NCI-H1694 treated with DMSO at 0.1 percent for 48 hours (cell line): Measurements from ENCODE around the gene SRMS.

ENCODE experiments used
- DNase-seq: peaks from one replicate; lab custom pipeline; 2025; lab: John Stamatoyannopoulos, UW

The SRMS gene

GRCh38 chr20:63553251-63553932 lies 5.8 kb upstream of the SRMS start:
- no peak for DNase-seq

GRCh38 chr20:63552481-63553249 lies 5.1 kb upstream of the SRMS start:
- DNase-seq = no peak

GRCh38 chr20:63551068-63551467 lies 3.5 kb upstream of the SRMS start:
- DNase-seq = no peak

GRCh38 chr20:63549679-63550282 lies 2.2 kb upstream of the SRMS start:
- DNase-seq = no peak

- no peak for DNase-seq
These were observed 1.5 kb upstream of the SRMS start for GRCh38 chr20:63549019-63549418.

- no peak for DNase-seq
These were observed 993 bp upstream of the SRMS start for GRCh38 chr20:63548542-63548941.

- no peak for DNase-seq
These were observed 409 bp downstream of the SRMS start for GRCh38 chr20:63546956-63547724.

- DNase-seq = no peak
These were observed 1.1 kb downstream of the SRMS start for GRCh38 chr20:63546256-63546955.

GRCh38 chr20:63545814-63546213 lies 1.7 kb downstream of the SRMS start:
- no peak for DNase-seq

GRCh38 chr20:63544958-63545516 lies 2.5 kb downstream of the SRMS start:
- DNase-seq = no peak

- no peak for DNase-seq
These were observed 3.1 kb downstream of the SRMS start for GRCh38 chr20:63544241-63544957.

GRCh38 chr20:63543733-63544132 lies 3.8 kb downstream of the SRMS start:
- DNase-seq = no peak

GRCh38 chr20:63543131-63543530 lies 4.4 kb downstream of the SRMS start:
- no peak for DNase-seq

GRCh38 chr20:63542696-63543095 lies 4.9 kb downstream of the SRMS start:
- DNase-seq = no peak

GRCh38 chr20:63542031-63542559 lies 5.5 kb downstream of the SRMS start:
- no peak for DNase-seq

GRCh38 chr20:63541371-63541770 lies 6.2 kb downstream of the SRMS start:
- no peak for DNase-seq

- no peak for DNase-seq
These were observed 6.9 kb downstream of the SRMS start for GRCh38 chr20:63540417-63541186.

GRCh38 chr20:63539441-63540370 lies 7.8 kb downstream of the SRMS start:
- no peak for DNase-seq

GRCh38 chr20:63539092-63539430 lies 8.5 kb downstream of the SRMS start:
- no peak for DNase-seq
